Left cardiac atrium (tissue), 4 donors: ENCODE measurements around the gene TACSTD2. TPM values are rescaled to one million over a fixed set of nuclear protein-coding genes. Genes with fewer than 3 reads are reported as not detected.

Experiments used
- ATAC-seq, 2 donors: fragments of 200-7000 bp; cut with Tn5 transposase; one replicate each; pipeline ENCODE4 v1.9.1; 2020; ENCODE audit warnings: mild to moderate bottlenecking in 2 of 2, moderate library complexity in 2 of 2
- DNase-seq: peaks from one replicate; pipeline ENCODE4 v3.0.0-alpha.2; 2020
- intact Hi-C, 2 donors: fragments of 100-400 bp; cut with DNase I; formaldehyde crosslinking; loops; one replicate each; pipeline versions ENCODE4 v1.14.1 to v1.15.1; 2022 to 2023
- total RNA-seq, 2 donors: library from RNA; stranded (reverse); fragmentation: NEBNext Ultra II Directional; extraction: Animal tissue kit (Norgen Biotek cat#: 25700); gene quantifications; one replicate each; pipeline ENCODE4 v1.2.1, GENCODE V29; 2021
- donor health status: DM: no; HTN: yes; CAD: no.
- donor health status: DM: no; HTN: yes; CAD: no; lungs with severe emphysema.
- donor health status: DM: yes; HTN: yes; CAD: no.
- donor health status: Dilated cardiomyopathy.

TACSTD2 gene
- total RNA-seq, 2 donors from 2014 or later = 0.44 to 0.81 TPM

- ATAC-seq (peak in 1 of 2 donors; percentile 59), DNase-seq (no peak)
- intact Hi-C loops = no loop called here
These were observed 48.5 kb downstream of the TACSTD2 start for GRCh38 chr1:58528518-58528917.

Other genes with a start within 250 kb of the TACSTD2 start
- gene OMA1, start 30.5 kb downstream of the TACSTD2 start, total RNA-seq = 10 to 100 TPM; 20.1 to 22.4 TPM
- 10 to 100 TPM; 19.0 to 28.5 TPM for gene MYSM1, start 122.8 kb upstream of the TACSTD2 start, total RNA-seq
- 10 to 100 TPM; 67.6 to 78.0 TPM for gene JUN, start 206.8 kb upstream of the TACSTD2 start, total RNA-seq